CD14-positive monocyte (primary cell): Measurements from ENCODE around the gene POGLUT2. TPM values are rescaled to one million over a fixed set of nuclear protein-coding genes. Genes with fewer than 3 reads are reported as not detected.

Source experiments
- DNase-seq, 3 donors: peaks; one replicate each; pipeline ENCODE4 v3.0.0-alpha.2; 2011 to 2022
- H2AFZ ChIP-seq: 2 replicates; pipeline ENCODE4 v1.6.0; 2012; ENCODE audit warnings: mild to moderate bottlenecking, low read depth, low read length, inconsistent platforms; ENCODE audit not compliant: insufficient read depth, poor library complexity, severe bottlenecking
- H3K27ac ChIP-seq, 2 donors: 1 replicate in 1 of 2; 2 replicates in 1 of 2; pipeline ENCODE4 v1.5.1; 2012 to 2013; ENCODE audit warnings: low read length in 2 of 2, control low read depth in 1 of 2, inconsistent platforms in 1 of 2, low read depth in 1 of 2, mild to moderate bottlenecking in 1 of 2
- H3K27me3 ChIP-seq, 2 donors: one replicate each; pipeline versions ENCODE4 v1.6.0 to v1.6.1; 2011 to 2013; ENCODE audit warnings: low read length in 2 of 2; ENCODE audit not compliant: control insufficient read depth in 2 of 2, insufficient read depth in 2 of 2
- H3K36me3 ChIP-seq, 2 donors: replicated peaks in 1 of 2; 1 replicate in 1 of 2; 2 replicates in 1 of 2; pipeline versions ENCODE4 v1.5.1 to v1.6.1; 2012 to 2013; ENCODE audit warnings: low read length in 2 of 2, control low read depth in 1 of 2, inconsistent platforms in 1 of 2, mild to moderate bottlenecking in 1 of 2; ENCODE audit not compliant: insufficient read depth in 2 of 2, control insufficient read depth in 1 of 2
- H3K4me1 ChIP-seq, 2 donors: 1 replicate in 1 of 2; 2 replicates in 1 of 2; pipeline versions ENCODE4 v1.5.1 to v1.6.1; 2012 to 2013; ENCODE audit warnings: low read length in 2 of 2, control low read depth in 1 of 2, inconsistent platforms in 1 of 2, mild to moderate bottlenecking in 1 of 2, moderate library complexity in 1 of 2; ENCODE audit not compliant: insufficient read depth in 2 of 2, control insufficient read depth in 1 of 2
- H3K4me2 ChIP-seq: replicated peaks from 2 replicates; pipeline ENCODE3; 2012; ENCODE audit warnings: low read length, moderate library complexity, mild to moderate bottlenecking; ENCODE audit not compliant: poor library complexity, severe bottlenecking; ENCODE audit errors: extremely low read depth
- H3K4me3 ChIP-seq, 3 experiments: fragments of 200-600 bp in 1 of 3; sonication (generic) in 1 of 3; replicated peaks in 1 of 3; 1 replicate in 2 of 3; 2 replicates in 1 of 3; pipeline ENCODE4 v1.5.1; 2011 to 2013; ENCODE audit warnings: low read length in 3 of 3, mild to moderate bottlenecking in 3 of 3, control low read depth in 2 of 3, low read depth in 2 of 3, inconsistent platforms in 1 of 3, moderate library complexity in 1 of 3
- H3K79me2 ChIP-seq: 2 replicates; pipeline ENCODE4 v1.6.0; 2012; ENCODE audit warnings: mild to moderate bottlenecking, control low read depth, inconsistent platforms, low read length, moderate library complexity; ENCODE audit not compliant: insufficient read depth
- H3K9ac ChIP-seq: 2 replicates; pipeline ENCODE4 v1.6.0; 2017; ENCODE audit warnings: low read length, mild to moderate bottlenecking; ENCODE audit not compliant: insufficient read depth, poor library complexity, severe bottlenecking
- H3K9me3 ChIP-seq, 2 donors: replicated peaks in 1 of 2; 1 replicate in 1 of 2; 2 replicates in 1 of 2; pipeline versions ENCODE4 v1.5.1 to v1.6.1; 2012 to 2013; ENCODE audit warnings: low read length in 2 of 2, control low read depth in 1 of 2; ENCODE audit not compliant: control insufficient read depth in 1 of 2, insufficient read depth in 1 of 2
- H4K20me1 ChIP-seq: 2 replicates; pipeline ENCODE4 v1.6.0; 2012; ENCODE audit warnings: mild to moderate bottlenecking, low read length, control low read depth, moderate library complexity; ENCODE audit not compliant: insufficient read depth
- H3K27ac Mint-ChIP-seq, 7 donors: one replicate each; pipeline ENCODE4 v1.8.0; 2020; ENCODE audit warnings: mild to moderate bottlenecking in 7 of 7, mixed read lengths in 7 of 7, moderate library complexity in 6 of 7, inconsistent platforms in 2 of 7
- H3K27me3 Mint-ChIP-seq, 3 donors: one replicate each; pipeline ENCODE4 v1.8.0; 2021 to 2022; ENCODE audit warnings: low read depth in 3 of 3, mild to moderate bottlenecking in 3 of 3, mixed read lengths in 3 of 3, moderate library complexity in 3 of 3, inconsistent platforms in 1 of 3
- H3K36me3 Mint-ChIP-seq, 2 donors: one replicate each; pipeline ENCODE4 v1.8.0; 2020; ENCODE audit warnings: mixed read lengths in 2 of 2, inconsistent platforms in 1 of 2, mild to moderate bottlenecking in 1 of 2
- H3K4me1 Mint-ChIP-seq: one replicate; pipeline ENCODE4 v1.8.0; 2020; ENCODE audit warnings: mild to moderate bottlenecking, mixed read lengths
- H3K4me3 Mint-ChIP-seq, 2 donors: one replicate each; pipeline ENCODE4 v1.8.0; 2020; ENCODE audit warnings: mild to moderate bottlenecking in 2 of 2, mixed read lengths in 2 of 2, moderate library complexity in 1 of 2
- H3K9me3 Mint-ChIP-seq, 7 donors: one replicate each; pipeline ENCODE4 v1.8.0; 2020 to 2022; ENCODE audit warnings: mixed read lengths in 7 of 7, mild to moderate bottlenecking in 6 of 7, moderate library complexity in 6 of 7, inconsistent platforms in 2 of 7
- CTCF ChIP-seq: fragments of 200-600 bp; IDR thresholded peaks from one replicate; pipeline ENCODE4 v1.8.0; 2022; ENCODE audit warnings: antibody characterized with exemption, mild to moderate bottlenecking
- WGBS: methylation state at CpG from one replicate; pipeline ENCODE4 v1.1.5; 2013; ENCODE audit warnings: missing lambda C conversion rate; ENCODE audit not compliant: insufficient coverage; 5-methylcytosine and 5-hydroxymethylcytosine counted together
- intact Hi-C, 2 donors: fragments of 100-400 bp; cut with micrococcal nuclease; formaldehyde crosslinking; loops; one replicate each; pipeline versions ENCODE4 v1.15.0 to v1.15.1; 2023
- polyA plus RNA-seq, 3 donors: library from polyadenylated mRNA; depleted of rRNA in 1 of 3; unstranded in 2 of 3; stranded (reverse) in 1 of 3; fragments of 300-500 nt in 2 of 3; fragments of >200 nt in 1 of 3; fragmentation: Illumina TruSeq in 2 of 3; gene quantifications; 1 replicate in 2 of 3; 2 replicates in 1 of 3; pipeline ENCODE4 v1.2.3, GENCODE V29; 2012 to 2021

POGLUT2 gene
- polyA plus RNA-seq, 3 donors: 0.22 TPM; not detected in 2

- intact Hi-C loops: no loop called here
- H3K36me3 Mint-ChIP-seq: peaks cover 12% of the 10 kb centered on the region in 2 donors
- peaks cover 0 to 2% (median 0%) of the 10 kb centered on the region in 7 donors for H3K9me3 Mint-ChIP-seq
- no peaks in the 10 kb centered on the region for H3K27me3 ChIP-seq
- no peaks in the 10 kb centered on the region for H3K4me1 ChIP-seq
- H3K9me3 ChIP-seq: peaks cover 0 to 1% of the 10 kb centered on the region in 2 donors
- WGBS: 100% methylated on average over 2 of the region's 5 CpGs
- no peak for DNase-seq
- H3K79me2 ChIP-seq: no peaks in the 10 kb centered on the region
- H3K4me3 ChIP-seq: no peak overlapping the region
- no peak overlapping the region for H3K4me2 ChIP-seq
- H2AFZ ChIP-seq: no peak overlapping the region
- no peak overlapping the region for H3K27ac ChIP-seq
- H3K4me3 Mint-ChIP-seq: no peak overlapping the region
- no peaks in the 10 kb centered on the region for H3K4me1 Mint-ChIP-seq
- H3K9ac ChIP-seq: no peak overlapping the region
- no peaks in the 10 kb centered on the region for H4K20me1 ChIP-seq
- no peak for TF ChIP-seq CTCF
- H3K27ac Mint-ChIP-seq: no peak overlapping the region
- H3K36me3 ChIP-seq: no peaks in the 10 kb centered on the region
- no peaks in the 10 kb centered on the region for H3K27me3 Mint-ChIP-seq
These were observed 17.0 kb upstream of the POGLUT2 start for GRCh38 chr13:102815788-102816187.

- H3K27ac ChIP-seq: no peak overlapping the region
- H3K9me3 Mint-ChIP-seq: peaks cover 0 to 4% (median 2%) of the 10 kb centered on the region in 7 donors
These were observed 16.0 kb upstream of the POGLUT2 start for GRCh38 chr13:102814793-102815192.

More at GRCh38 chr13:102814793-102815192, 16.0 kb upstream of the POGLUT2 start:
- no peaks in the 10 kb centered on the region for H3K27me3 ChIP-seq
- WGBS: no CpG with 5 or more reads among the region's 6 CpGs
- no peak for TF ChIP-seq CTCF
- H3K36me3 Mint-ChIP-seq: peaks cover 10 to 12% of the 10 kb centered on the region in 2 donors
- no peak overlapping the region for H3K4me2 ChIP-seq
- H3K9me3 ChIP-seq: peaks cover 0 to 4% of the 10 kb centered on the region in 2 donors
- H3K9ac ChIP-seq: no peak overlapping the region
- no peaks in the 10 kb centered on the region for H3K4me1 ChIP-seq
- no peak overlapping the region for H3K27ac Mint-ChIP-seq
- H3K36me3 ChIP-seq: no peaks in the 10 kb centered on the region
- no peaks in the 10 kb centered on the region for H4K20me1 ChIP-seq
- H3K4me3 Mint-ChIP-seq: no peak overlapping the region
- no peak overlapping the region for H3K4me3 ChIP-seq
- no peaks in the 10 kb centered on the region for H3K4me1 Mint-ChIP-seq
- no peaks in the 10 kb centered on the region for H3K27me3 Mint-ChIP-seq
- no peaks in the 10 kb centered on the region for H3K79me2 ChIP-seq
- no peak overlapping the region for H2AFZ ChIP-seq
- DNase-seq: no peak
- intact Hi-C loops: no loop called here
